NCI-H748 (cell line): Measurements from ENCODE around the gene MSL1.

ENCODE experiments used
- DNase-seq: peaks from one replicate; lab custom pipeline; 2025; ENCODE audit not compliant: unreplicated experiment; lab: John Stamatoyannopoulos, UW

The MSL1 gene

DNA sequence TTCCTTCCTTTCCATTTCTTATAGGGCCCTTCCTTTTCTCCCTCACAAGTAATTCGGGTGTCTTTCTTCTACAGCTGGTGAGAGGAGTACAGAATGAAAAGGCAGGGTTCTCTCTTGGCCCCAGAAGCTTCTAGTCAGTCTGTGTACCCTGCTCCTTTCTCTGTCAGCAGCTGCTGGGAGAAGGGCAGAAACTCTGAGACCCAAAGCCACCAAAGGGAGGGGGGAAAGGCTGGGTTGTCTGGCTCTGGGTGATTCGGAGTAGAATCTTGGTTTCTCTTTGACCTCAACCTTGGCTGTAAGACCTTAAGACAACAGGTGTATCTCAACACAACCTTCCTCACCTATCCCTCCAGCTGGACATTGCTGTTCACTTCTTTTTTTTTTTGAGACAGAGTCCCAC, 18.1 kb upstream of the MSL1 start:
- DNase-seq, result no peak

DNA sequence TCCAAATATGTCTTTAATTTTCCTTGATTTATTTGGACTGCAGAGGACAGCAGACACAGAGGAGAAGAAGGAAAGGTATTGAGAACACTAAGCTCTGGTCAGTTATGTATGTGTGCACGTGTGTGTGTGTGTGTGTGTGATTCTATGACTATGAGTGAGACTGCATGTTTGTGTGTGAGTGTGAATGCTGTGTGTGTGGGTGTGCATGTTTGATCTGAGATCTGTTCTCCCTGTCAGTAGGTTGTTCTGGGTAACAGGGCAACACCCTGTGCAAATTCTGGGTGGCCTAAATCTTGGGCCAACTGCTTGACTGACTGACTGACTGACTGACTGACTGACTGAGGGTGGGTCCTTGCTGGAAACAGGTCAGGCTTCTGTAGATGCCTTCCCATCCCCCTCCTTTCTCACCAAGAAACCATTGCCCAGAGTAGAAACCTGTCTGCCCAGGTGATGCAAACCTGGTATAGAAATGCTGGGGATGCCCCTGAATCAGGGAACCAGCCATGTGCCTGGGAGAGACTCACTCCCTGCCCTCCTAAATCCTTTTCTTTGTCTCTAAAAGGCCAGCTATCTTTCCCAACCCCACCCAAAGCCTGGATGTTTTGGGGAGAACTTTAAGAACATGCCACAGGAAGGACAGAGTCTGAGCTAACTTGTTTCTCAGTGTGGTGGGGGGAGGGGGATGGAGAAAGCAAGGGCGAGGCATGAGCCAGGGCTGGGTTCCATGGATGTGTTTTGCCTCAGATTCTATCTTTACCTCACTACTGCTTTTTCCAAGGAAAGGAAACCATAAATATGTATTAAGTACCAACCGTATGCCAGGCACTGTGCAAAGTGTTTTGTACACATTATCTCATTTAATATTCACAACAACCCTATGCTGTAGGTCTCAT, 16.9 kb upstream of the MSL1 start:
- DNase-seq, result no peak

DNA sequence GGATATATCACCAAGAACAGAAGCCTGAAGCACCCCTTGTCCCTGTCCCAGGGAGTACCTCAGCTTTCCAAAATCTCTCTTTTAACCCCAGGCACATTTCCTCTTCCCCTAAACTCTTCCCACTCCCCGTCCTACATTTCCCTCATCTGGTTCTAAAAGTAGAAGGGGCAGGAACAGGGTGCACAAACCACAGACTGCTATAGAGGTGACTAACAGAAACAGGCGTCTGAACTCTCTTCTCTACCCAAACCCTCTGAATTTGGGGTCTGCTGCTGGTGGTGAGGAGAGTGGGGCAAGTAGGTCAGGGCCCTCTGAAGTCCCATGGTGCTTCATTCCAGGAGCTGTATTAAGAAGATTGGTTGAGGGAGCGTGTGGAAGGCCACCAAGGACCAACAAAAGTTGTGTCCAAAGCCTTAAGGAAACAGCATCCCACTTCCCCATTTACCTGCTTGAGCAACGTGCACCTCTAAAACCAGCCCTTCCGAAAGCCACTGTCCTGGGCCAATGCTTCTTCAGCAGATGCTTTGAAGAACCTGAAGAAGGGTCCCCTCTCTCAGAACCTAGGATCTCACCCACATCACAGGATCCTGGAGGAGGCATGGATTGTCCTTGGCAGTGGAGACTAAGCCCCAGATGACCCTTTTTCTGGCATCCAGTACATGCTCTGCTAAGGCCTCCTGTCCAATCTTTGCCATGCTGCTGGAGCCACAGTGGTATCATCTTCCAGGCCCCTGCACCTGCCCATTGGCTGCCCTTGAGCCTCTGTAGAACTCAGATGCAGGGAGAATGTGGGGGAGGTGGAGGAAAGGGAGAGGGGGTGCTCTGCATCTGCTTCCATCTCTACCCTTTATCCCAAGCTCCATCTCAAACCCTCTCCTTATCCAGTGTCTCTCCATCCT, 15.7 kb upstream of the MSL1 start:
- DNase-seq, result no peak

DNA sequence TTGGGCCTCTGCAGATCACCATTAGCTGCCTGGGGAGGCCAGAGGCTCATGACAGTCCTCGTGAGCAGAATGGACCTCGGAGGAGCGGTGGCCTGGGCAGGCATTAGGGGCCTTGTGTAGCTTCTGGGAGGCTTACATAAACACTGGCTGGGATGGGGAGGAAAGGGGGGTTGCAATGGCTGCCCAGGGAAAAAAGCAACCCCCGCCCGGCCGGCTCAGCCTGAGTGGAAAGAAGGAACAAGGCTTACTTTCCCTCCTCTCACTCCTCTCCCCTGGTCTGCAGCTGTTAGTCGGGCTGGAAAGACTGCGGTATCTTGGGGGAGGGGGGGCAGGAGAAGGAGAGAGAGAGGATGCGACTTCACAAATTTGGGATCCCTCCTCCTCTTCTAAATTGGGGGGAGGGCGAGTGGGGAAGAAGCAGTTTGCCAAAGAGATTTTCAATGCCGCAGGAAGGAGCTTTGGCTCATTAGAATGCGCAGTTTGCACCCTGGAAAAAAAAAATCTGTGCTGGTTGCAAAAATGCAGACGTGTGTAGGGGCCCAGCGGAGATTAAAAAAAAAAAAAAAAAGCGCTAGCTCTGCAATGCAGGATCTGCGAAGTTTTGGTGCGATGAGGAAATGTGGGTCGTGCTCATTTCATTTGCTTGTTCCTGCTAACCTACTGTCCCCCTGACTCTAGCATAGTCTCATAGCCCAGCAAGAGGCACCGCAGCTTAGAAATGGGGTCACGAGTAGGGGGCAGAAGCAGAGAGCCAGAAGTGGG, 14.8 kb upstream of the MSL1 start:
- no peak for DNase-seq

DNA sequence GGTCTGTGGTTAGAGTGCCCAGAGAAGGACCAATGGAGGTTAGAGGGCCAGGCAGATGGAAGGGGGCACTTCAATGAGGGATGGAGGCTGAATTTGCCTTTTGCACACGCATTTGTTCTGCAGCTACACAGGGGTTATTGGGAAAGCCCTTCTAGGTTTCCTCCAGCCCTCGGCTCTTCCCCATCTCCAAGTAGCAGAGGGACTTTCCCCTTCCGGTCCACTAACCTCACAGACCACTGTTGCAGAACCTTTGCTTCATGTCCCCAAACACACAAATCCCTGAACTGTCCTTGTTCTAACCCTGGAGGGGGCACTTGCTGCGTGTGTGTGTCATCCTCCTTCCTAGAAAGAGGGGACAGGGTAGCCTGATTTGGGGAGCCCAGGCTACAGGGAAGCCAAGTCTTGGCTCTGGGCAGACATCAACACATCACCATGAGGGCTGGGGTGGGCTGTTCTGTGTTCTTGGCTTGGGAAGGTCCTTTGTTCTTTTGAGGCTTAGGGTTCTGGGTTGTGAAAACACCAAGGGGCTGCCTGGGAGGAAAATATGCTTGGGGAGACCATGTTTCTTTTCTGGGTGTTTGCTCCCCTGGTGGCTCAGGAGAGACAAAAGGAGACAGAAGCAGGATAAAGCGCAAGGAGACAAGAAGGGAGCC, 14.1 kb upstream of the MSL1 start:
- DNase-seq, result no peak

DNA sequence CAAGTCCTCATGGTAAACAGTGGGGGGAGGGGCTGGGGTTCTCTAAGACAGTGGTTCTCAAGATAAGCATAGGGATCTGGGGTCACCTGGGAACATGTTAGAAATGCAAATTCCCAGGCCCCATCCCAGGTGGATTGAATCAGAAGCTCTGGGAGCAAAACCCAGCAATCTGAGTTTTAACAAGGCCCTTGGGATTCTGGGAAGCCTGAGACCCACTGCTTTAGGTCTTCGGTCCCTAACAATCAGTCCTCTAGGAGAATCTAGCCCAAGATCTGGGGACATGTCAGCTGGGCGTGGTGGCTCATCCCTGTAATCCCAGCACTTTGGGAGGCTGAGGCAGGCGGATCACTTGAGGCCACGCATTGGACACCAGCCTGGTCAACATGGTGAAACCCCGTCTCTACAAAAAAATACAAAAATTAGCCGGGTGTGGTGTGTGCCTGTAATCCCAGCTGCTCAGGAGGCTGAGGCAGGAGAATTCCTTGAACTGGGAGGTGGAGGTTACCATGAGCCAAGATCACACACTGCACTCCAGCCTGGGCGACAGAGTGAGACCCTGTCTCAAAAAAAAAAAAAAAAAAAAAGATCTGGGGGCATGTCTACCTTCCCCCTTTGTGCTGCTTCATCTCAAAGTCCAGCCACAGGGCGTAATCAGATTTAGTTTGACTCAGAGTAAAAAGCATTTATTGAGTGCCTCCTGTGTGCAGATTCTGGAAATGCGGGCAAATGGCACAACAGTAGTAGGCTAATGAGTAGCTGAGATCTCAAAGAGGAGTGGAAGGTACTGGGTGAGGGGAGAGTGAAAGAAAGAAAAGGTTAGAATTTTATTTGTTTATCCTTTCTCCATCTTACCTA, 12.6 kb upstream of the MSL1 start:
- DNase-seq, result no peak

DNA sequence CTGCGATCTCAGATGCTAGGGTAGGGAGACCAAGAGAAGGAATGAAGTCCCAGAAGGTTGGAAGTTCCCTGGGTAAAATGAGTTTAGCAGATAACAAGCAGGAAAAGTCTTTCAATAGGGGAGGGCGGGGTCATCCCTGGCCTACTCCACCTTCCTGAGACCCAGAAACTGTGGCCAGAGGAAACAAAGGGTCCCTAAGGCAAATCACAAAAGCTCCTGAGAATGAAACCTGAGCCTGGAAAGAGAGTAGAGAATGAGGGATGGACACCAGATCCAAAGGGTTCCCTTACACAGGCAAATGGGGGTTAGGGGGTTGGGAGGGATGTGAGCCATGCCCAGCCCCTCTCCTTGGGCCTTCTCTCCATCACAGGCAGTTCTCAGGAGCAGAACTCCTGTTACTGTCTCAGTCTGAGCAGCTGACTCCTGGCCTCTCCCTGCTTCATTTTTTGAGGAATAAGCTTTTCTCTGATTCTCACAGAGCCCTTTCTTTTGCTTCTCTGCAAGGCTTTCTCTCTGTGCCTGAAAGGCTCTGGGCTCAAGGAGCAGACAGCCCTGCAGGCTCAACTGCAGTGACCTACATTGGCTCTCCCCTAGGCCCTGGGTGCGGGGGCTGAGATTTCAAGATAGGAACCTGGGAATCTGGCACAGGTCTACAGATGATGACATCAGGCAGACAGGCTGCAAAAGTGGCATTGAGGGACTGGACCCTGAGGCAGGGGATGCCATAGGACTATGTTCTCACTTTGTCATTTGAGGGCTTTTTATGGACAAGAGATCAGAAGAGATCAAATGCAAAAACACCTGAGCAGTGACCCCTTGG, 11.5 kb upstream of the MSL1 start:
- DNase-seq, result no peak

DNA sequence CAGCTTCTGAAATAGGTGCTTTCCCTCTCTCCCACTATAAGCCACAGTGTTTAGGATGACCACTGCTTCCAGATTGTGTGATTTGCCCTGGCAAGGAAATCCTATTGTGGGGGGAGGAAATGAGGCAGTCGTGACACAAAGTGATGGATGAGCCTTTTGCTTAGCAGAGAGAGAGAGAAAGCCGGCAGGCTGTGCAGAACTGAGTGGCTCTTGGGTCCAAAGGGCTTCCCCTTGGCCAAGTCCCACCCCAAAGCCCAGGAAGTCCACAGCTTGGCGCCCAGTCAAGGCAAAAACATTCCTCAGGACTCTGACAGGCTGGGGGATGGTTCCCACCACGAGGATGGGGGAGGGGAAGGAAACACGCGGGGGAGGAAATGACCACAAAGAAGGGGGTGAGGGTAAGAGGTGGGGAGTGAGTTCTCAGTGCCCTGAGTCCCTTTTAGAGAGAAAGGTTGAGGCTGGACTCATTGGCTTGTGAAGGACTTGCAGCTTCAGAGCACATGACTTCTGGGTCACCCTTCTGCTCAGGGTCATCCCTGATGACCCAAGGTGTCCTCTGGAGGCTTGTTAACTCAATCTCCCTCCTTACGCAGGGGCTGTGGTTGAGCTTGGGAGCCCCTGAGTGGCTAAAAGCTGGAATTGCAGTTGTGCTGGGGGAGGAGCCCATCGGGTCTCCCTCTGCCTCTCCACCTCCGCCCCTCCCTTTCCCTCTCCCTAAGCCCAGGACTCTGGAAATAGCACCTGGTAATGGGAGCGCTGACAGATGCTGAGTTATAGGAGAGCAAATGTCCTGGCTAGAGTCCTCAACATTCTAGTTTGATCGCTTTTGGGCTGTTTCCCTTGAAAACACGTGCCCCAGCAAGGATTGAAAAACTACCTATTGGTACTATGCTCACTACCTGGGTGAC, 10.3 kb upstream of the MSL1 start:
- peak; percentile 89 for DNase-seq

DNA sequence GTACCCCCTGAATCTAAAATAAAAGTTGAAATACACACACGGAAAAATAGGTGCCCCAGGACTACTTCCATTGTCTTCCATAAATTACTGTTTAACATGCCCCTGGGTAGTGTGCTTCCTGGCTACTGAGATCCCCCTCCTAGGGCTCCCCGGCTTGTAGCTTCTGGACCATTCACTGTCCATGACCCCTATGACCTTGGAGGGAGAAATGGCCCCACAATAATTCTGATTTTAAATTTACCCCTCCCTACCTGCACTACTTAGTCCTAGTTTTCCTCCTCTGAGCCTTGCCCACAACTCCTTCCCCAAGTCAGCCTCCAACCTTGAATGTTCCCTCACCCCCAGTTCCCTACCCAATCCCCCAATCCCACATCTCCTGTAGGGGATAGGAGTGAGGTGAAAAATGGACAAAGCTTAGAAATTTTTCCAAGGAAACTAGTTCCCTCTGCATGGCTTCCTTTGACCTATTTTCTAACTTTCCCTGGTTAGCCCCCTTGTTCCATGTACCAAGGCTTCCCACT, 9.5 kb upstream of the MSL1 start:
- DNase-seq, result no peak

DNA sequence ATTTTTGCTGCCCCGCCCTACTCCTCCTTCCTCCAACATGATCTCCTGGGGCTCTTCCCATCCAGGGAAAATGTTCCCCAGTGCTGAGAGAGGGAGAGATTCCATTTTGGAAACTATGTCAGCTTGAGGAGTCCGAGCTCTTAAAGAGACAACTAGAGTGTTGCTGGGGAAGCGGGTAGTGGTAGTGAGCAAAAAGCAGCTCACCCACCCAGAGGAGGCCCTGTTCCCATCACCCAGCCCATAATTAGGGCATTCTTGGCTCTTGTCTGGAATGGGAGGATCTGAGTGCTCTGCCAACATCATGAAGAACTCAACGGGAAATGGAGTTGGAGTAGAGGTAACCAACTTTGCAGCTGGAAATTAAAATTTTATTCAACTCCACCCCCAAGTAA, 9.1 kb upstream of the MSL1 start:
- no peak for DNase-seq

DNA sequence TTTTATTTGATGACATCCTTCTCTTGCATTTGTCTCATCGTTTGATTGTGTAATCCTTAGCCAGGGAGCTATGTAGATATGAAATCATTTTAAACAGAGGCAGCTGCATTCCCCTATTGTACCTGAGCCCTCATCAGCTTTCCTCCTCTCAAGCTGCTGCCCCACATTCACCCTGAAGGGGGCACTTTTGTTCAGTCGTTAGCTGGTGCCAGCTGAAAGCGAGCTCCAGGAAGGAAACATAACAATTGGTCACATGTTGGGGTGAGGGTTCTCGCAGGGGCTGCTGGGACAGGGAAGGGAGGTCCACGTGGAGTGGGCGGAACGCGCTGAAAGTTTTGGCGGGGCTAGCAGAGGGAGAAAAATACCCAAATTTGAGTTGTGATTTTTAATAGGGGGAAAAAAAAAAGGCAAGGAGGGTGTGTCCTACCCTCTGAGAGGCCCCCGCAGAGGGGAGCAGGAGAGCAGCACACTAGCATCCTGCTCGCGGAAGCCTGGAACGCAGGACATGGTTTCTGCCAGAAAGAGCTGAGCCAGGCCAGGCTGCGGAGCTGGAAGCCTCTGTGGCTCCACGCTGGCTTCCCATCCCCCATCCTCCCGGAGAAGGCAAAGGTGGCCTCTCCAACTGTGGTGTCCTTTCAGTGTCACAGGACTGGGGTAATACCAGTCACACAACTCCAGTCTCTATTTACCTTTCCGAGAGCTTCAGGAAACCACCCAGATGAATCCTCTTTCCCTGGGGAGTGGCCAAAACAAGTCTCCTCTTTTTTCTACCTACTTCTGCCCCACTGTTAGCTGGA, 8.5 kb upstream of the MSL1 start:
- peak; percentile 94 for DNase-seq

DNA sequence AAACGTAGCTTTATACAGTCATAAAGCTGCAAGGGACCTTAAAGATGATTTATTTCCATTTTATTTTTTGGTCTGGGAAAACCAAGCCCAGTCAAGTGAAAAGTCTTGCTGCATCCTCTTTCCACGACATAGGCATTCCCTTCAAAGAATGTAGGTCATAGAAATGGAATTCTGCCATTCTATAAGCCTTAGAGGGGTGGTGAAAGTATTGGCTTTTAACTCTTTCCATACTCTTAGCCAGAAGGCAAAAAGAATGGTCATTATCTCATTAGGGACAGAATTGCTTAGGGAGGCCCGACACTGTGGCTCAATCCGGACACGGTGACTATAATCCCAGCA, 7.9 kb upstream of the MSL1 start:
- no peak for DNase-seq

DNA sequence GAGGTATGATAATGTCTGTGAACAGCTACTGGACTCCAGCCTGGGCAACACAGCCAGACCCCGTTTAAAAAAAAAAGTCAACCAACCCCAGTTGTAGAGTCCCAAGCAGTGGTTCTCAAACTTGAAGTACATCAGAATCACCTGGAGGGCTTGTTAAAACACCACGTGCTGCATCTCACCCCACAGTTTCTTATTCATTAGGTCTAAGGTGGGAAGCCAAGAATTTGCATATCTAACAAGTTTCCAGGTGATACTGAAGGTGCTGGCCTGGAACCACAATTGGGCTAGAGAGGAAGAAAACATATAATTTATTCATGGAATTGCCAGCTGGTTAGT, 6.7 kb upstream of the MSL1 start:
- DNase-seq, result no peak

DNA sequence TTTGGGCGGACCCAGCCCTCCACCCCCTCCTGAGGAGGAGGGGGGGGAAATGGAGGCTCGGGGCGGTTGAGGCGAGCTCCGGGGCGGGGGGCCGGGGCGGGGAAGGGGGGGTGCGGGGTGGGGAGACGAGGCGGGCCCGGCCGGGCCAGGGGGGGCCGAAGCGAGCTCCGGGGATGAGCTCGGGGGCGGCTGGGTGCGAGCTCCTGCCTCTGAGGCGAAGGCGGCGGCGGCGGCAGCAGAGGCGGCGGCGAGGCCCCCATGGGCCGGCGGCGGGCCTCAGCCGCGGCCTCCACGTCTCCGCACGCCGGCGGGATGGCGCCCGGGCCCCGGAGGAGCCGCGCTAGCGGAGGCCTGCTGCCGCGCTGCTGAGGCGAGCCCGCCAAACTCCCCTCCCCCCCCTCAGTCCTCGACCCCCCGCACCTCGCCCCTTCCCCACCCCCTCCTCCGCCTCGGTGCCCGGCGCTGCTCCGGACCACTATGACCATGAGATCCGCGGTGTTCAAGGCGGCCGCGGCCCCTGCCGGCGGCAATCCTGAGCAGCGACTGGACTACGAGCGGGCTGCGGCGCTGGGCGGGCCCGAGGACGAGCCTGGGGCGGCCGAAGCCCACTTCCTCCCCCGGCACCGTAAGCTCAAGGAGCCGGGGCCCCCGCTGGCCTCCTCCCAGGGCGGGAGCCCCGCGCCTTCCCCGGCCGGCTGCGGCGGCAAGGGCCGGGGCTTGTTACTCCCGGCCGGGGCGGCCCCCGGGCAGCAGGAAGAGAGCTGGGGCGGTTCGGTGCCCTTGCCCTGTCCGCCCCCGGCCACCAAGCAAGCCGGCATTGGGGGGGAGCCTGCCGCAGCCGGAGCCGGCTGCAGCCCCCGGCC, 596 bp downstream of the MSL1 start:
- peak; percentile 59 for DNase-seq

DNA sequence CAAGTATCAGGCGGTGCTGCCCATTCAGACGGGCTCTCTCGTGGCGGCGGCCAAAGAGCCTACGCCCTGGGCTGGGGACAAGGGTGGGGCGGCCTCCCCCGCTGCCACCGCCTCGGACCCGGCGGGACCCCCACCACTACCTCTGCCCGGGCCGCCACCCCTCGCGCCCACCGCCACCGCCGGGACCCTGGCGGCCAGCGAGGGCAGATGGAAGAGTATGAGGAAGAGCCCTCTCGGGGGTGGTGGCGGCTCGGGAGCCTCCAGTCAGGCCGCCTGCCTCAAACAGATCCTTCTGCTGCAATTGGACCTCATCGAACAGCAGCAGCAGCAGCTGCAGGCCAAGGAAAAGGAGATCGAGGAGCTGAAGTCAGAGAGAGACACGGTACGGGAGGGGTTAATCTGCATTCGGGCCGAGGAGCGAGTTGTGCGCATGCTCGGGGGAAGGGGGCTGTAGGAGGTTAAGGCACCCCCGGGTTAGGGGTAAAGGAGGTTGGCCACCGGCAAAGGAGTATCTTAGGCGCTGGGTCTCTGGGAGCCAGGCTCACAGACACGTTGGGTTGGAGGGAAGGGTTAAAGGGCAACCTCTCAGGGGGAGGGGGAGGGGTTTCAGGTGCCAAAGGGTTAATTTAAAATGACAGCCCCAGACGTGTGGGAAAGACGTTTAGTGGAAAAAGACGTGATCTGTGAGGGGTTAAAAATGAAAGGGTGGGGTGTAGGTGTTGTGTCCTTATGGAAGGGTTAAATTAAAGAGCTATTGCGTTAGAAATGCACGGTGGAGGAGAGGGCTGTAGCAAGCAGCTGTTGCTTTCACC, 1.4 kb downstream of the MSL1 start:
- DNase-seq, result peak; percentile 72

DNA sequence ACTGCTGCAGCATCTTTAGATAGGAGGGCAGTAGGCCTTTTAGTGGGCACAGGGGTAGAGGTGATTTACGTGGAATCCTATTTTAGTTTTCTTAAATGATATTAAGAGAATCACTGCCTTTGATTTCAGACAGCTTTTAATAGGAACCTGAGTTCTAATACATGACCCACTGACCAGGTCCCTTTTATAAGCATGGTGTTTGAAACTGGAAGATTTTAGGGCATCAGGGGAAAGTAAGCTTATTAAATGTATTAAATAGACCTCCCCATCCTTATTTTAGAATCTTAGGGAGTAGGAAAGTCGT, 2.0 kb downstream of the MSL1 start:
- no peak for DNase-seq
